CD4-positive, alpha-beta T cell treated with Interleukin-4 for 4 hours (primary cell): ENCODE results near the gene ANTKMT.

Source experiments
- DNase-seq: peaks from one replicate; pipeline ENCODE4 v3.0.0-alpha.2; 2020

Gene ANTKMT, protein sequence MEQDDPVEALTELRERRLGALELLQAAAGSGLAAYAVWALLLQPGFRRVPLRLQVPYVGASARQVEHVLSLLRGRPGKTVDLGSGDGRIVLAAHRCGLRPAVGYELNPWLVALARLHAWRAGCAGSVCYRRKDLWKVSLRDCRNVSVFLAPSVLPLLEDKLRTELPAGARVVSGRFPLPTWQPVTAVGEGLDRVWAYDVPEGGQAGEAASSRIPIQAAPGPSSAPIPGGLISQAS

DNA sequence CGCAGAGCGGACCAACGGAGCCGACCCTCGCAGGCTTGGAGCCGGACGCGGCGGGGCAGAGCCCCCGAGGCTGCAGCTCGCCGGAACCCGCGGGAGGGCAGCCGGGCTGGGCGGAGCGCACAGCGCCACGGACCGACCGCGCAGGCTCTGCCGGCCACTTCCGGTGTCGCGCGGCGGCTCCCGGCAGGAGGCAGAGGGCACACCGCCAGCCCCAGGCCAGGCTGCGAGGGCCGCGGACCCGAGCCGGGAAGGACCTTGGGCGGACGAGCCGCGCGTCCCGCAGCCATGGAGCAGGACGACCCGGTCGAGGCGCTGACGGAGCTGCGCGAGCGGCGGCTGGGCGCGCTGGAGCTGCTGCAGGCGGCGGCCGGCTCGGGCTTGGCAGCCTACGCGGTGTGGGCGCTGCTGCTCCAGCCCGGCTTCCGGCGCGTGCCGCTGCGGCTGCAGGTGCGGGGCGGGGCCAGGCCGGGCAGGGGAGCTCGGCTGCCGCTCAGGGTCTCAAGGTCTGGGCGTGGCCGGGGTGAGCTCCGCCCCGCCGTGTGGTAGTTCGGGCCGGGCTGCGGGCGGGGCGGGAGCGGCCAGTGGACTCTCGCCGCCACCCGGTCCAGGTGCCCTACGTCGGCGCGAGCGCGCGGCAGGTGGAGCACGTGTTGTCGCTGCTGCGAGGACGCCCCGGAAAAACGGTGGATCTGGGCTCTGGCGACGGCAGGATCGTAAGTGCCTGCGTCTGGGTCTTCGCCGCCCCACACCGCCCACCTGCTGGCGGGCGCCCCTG is at the start of gene ANTKMT:
Gene ANTKMT, plus strand, starts transcription at position 157 of the 775 bp plus-strand sequence. Its CDS starts 129 bp downstream, at position 286.
- DNase-seq: peak; percentile 69

- DNase-seq: no peak
Observed at GRCh38 chr16:671353-672131, 49.4 kb upstream of the ANTKMT start.

GRCh38 chr16:672371-672770 is 48.6 kb upstream of the ANTKMT start:
- DNase-seq: no peak

GRCh38 chr16:672851-673250 is 48.1 kb upstream of the ANTKMT start:
- no peak for DNase-seq

DNA sequence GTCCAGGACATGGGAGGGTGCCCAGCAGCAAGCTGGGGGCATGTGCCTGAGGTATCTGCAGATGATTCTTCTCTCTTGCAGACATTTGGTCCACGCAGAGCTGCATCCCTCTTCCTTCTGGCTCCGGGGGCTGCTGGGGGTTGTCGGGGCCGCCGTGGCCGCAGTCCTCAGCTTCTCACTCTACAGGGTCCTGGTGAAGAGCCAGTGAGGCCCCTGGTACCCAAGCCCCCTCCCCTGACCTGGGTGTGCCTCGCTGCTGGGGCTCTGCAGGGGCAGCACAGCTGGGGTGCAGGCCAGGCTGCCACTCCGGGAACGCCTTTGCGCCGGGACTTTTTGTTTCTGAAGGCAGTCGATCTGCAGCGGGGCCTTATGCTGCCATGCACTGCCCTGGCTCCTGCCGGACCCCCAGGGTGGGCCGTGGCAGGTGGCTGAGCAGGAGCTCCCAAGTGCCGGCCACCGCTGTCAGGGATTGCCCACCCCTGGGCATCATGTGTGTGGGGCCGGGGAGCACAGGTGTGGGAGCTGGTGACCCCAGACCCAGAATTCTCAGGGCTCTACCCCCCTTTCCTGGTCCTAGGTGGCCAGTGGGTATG is 47.5 kb upstream of the ANTKMT start:
- no peak for DNase-seq

- no peak for DNase-seq
Observed at GRCh38 chr16:674214-674881, 46.6 kb upstream of the ANTKMT start.

GRCh38 chr16:674968-675883 is 45.7 kb upstream of the ANTKMT start, which contains the start of gene RHBDL1:
RHBDL1 (plus strand) TSS chr16:675671; CDS start chr16:675791, 120 bp downstream.
- DNase-seq: no peak

DNA sequence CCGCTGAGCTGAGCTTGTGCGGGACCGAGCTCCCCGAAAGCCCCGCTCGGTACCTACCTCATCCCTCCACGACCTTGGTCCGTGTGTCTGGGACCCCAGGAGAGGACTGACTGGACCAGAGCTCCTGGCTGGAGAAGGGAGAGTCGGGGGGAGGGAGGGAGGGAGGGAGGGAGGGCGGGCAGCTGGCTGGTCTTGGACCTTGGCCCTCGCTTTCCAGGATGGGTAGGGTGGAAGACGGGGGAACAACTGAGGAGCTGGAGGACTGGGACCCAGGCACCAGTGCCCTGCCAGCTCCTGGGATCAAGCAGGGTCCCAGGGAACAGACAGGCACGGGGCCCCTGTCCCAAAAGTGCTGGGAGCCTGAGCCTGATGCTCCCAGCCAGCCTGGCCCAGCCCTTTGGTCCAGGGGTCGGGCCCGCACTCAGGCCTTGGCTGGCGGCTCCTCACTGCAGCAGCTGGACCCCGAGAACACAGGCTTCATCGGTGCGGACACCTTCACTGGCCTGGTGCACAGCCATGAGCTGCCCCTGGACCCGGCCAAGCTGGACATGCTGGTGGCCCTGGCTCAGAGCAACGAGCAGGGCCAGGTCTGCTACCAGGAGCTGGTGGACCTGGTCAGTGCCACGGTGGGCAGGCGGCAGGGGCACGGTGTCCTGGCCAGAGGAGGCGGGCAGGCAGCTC is 44.9 kb upstream of the ANTKMT start:
- DNase-seq: no peak

DNA sequence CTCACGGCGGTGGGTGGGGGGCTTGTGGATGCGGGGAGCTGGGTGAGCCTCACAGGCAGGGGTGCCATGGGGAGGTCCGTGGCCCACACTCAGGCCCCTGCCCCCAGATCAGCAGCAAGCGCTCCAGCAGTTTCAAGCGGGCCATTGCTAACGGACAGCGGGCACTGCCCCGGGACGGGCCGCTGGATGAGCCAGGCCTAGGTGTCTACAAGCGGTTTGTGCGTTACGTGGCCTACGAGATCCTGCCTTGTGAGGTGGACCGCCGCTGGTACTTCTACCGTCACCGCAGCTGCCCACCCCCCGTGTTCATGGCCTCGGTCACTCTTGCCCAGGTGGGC is 44.4 kb upstream of the ANTKMT start:
- no peak for DNase-seq

DNA sequence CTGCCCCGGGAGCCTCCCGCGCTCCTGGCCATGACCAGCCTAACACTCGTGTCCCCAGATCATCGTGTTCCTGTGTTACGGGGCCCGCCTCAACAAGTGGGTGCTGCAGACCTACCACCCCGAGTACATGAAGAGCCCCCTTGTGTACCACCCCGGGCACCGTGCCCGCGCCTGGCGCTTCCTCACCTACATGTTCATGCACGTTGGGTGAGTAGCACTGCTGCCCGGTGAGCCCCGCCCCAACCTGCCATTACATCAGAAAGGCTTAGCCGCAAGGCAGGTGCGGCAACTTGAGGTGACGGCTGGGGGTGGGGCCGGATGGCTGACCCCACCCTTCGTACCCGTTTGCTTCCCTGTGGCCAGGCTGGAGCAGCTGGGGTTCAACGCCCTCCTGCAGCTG is 44.0 kb upstream of the ANTKMT start:
- DNase-seq: peak; percentile 37

DNA sequence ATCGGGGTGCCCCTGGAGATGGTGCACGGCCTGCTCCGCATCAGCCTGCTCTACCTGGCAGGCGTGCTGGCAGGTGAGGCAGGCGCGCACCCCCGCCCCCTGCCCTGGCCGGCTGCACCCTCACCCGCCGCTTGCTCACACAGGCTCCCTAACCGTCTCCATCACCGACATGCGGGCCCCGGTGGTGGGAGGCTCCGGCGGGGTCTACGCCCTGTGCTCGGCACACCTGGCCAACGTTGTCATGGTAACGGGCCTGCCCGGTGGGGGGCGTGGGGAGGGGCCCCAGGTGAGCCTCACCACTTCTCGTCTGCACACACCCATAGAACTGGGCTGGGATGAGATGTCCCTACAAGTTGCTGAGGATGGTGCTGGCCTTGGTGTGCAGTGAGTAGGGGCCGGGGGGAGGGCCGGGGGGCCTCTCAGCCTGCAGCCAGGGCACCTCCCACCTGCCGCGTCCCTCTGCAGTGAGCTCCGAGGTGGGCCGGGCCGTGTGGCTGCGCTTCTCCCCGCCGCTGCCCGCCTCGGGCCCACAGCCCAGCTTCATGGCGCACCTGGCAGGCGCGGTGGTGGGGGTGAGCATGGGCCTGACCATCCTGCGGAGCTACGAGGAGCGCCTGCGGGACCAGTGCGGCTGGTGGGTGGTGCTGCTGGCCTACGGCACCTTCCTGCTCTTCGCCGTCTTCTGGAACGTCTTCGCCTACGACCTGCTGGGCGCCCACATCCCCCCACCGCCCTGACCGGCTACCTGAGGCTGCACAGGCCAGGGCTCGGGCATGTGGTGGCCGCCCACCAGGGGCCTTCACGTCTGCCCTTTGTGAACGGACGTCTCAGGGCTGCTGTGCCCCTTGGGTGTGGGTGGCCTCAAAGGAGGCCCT is 43.4 kb upstream of the ANTKMT start:
- DNase-seq: no peak

- DNase-seq: no peak
Observed at GRCh38 chr16:678209-678857, 42.6 kb upstream of the ANTKMT start.

DNA sequence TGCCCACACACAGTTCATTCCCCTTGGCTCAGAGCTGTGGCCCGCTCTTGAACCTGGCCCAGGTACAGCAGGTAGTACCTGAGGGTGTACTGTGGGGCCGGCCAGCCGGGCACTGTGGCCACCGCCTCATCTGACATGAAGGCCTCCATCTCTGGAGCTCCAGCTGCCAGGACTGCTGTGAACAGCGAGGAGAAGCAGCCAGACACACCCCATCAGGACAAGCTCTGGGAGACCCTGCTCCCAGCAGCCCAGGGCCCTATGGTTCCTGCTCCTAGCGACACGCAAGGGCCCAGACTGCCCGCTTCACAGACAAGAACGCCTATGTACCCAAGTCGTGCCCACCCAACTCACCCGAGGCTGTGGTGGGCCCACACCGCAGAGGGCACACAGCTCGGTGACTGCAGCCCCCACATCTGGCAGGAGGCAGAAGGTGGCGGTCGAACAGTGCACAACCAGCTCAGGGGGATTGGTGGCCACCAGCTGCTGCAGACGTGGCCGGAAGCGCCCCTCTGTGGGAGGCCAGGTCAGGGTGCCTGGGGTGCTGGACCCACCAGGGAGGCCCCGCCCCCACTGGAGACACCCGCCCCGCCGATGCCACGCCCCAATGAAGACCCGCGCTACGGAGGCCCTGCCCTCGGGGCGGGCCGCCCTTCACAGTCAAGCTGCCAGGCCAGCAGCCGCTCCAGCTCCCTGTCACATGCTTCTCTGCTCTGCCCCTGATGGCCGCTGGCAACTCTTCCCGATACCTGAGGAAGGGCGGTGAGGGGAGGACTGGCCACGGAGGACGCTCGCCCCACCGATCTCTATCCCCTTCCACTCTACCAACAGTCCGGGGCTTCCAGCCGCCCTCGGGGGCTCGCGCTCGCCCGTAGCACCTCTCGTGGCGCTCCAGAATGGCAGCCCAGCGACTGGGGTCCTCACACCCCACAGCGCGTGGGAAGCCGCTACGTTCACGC is 41.8 kb upstream of the ANTKMT start:
- DNase-seq: peak; percentile 18

- DNase-seq: peak; percentile 79
Observed at GRCh38 chr16:679814-680624, 40.9 kb upstream of the ANTKMT start, which contains the start of gene STUB1. STUB1 (plus strand) TSS chr16:680410; CDS start chr16:680526, 116 bp downstream.

GRCh38 chr16:680625-680945 is 40.4 kb upstream of the ANTKMT start:
- no peak for DNase-seq

DNA sequence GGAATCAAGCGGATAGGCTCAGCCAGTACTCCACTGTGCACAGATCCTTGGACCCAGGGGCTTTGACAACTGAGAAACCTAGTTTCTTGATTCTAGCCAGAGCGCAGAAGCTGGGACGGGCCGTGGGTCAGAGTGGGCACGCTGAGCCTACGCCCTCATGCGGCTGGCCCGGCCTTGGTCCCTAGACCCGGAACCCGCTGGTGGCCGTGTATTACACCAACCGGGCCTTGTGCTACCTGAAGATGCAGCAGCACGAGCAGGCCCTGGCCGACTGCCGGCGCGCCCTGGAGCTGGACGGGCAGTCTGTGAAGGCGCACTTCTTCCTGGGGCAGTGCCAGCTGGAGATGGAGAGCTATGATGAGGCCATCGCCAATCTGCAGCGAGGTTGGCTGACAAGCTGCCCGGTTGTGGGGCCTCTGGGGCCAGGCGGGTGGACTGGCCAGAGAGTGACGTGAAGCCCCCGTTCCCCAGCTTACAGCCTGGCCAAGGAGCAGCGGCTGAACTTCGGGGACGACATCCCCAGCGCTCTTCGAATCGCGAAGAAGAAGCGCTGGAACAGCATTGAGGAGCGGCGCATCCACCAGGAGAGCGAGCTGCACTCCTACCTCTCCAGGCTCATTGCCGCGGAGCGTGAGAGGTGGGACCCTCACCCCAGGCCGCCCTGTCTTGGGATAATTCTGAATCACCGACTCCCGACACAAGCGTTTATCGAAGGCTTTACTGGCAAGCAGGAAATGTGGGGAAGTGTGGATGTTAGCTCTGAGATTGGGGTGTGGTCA is 39.8 kb upstream of the ANTKMT start:
- DNase-seq: no peak
